Loucy (cell line): Measurements from ENCODE around the gene LEKR1.

Source experiments
- H2AFZ ChIP-seq: fragments of 200-600 bp; sonication (generic); 2 replicates; pipeline ENCODE4 v1.6.0; 2016; ENCODE audit warnings: antibody characterized with exemption, mild to moderate bottlenecking, low read length, moderate library complexity
- H3F3A ChIP-seq: fragments of 200-600 bp; 2 replicates; pipeline ENCODE4 v1.6.0; 2016; ENCODE audit warnings: antibody characterized with exemption, low read depth, mild to moderate bottlenecking
- H3K27me3 ChIP-seq: fragments of 200-600 bp; sonication (generic); 2 replicates; pipeline ENCODE4 v1.6.1; 2014; ENCODE audit warnings: low read length, mild to moderate bottlenecking; ENCODE audit not compliant: insufficient read depth, poor library complexity, severe bottlenecking
- H3K36me3 ChIP-seq: fragments of 200-600 bp; sonication (generic); 2 replicates; pipeline ENCODE4 v1.6.1; 2016; ENCODE audit warnings: low read length; ENCODE audit not compliant: insufficient read depth
- H3K4me1 ChIP-seq: fragments of 200-600 bp; sonication (generic); 2 replicates; pipeline ENCODE4 v1.5.1; 2014; ENCODE audit warnings: low read length, mild to moderate bottlenecking; ENCODE audit not compliant: insufficient read depth, poor library complexity, severe bottlenecking
- H3K4me2 ChIP-seq: fragments of 200-600 bp; sonication (generic); 2 replicates; pipeline ENCODE4 v1.6.0; 2014; ENCODE audit warnings: antibody characterized with exemption, low read length, low read depth, mild to moderate bottlenecking; ENCODE audit not compliant: poor library complexity, severe bottlenecking
- H3K4me3 ChIP-seq: fragments of 200-600 bp; sonication (generic); 2 replicates; pipeline ENCODE4 v1.5.1; 2014; ENCODE audit warnings: low read length, mild to moderate bottlenecking, mixed read lengths; ENCODE audit not compliant: poor library complexity, severe bottlenecking
- H3K79me2 ChIP-seq: fragments of 200-600 bp; sonication (generic); 2 replicates; pipeline ENCODE4 v1.6.1; 2014; ENCODE audit warnings: low read length; ENCODE audit not compliant: insufficient read depth
- H3K9ac ChIP-seq: fragments of 200-600 bp; sonication (generic); 2 replicates; pipeline ENCODE4 v1.6.0; 2014; ENCODE audit warnings: mild to moderate bottlenecking, low read depth, low read length, moderate library complexity; ENCODE audit not compliant: poor library complexity, severe bottlenecking
- H3K9me2 ChIP-seq: fragments of 200-600 bp; sonication (generic); replicated peaks from 2 replicates; pipeline ENCODE4 v1.6.1; 2016; ENCODE audit warnings: low read depth, low read length, mixed read lengths
- H3K9me3 ChIP-seq: fragments of 200-600 bp; sonication (generic); 2 replicates; pipeline ENCODE4 v1.6.1; 2014; ENCODE audit warnings: mild to moderate bottlenecking, antibody characterized with exemption, low read length, low read depth; ENCODE audit not compliant: insufficient read depth
- H4K20me1 ChIP-seq: fragments of 200-600 bp; sonication (generic); 2 replicates; pipeline ENCODE4 v1.6.0; 2014; ENCODE audit warnings: antibody characterized with exemption, low read length, mild to moderate bottlenecking; ENCODE audit not compliant: insufficient read depth, poor library complexity, severe bottlenecking
- CTCF ChIP-seq: fragments of 200-600 bp; sonication (generic); conservative IDR thresholded peaks from 2 replicates; pipeline ENCODE4 v1.5.1; 2014; ENCODE audit warnings: mild to moderate bottlenecking, antibody characterized with exemption, low read length
- EZH2phosphoT487 ChIP-seq: fragments of 200-600 bp; IDR thresholded peaks from 2 replicates; pipeline ENCODE4 v1.6.1; 2018; ENCODE audit warnings: antibody characterized with exemption, mild to moderate bottlenecking, moderate library complexity, borderline replicate concordance

Gene LEKR1

GRCh38 chr3:157093096-157093495, 266.9 kb downstream of the LEKR1 start:
- no peaks in the 10 kb centered on the region for H3K79me2 ChIP-seq
- no peaks in the 10 kb centered on the region for H4K20me1 ChIP-seq
- H3K4me2 ChIP-seq: no peak overlapping the region
- H3F3A ChIP-seq: 0 out of 2 replicates have a peak, but pooled peaks cover 6% of the 10 kb centered on the region
- no peak overlapping the region for H3K9ac ChIP-seq
- TF ChIP-seq CTCF: no peak
- TF ChIP-seq EZH2phosphoT487: no peak
- H2AFZ ChIP-seq: no peak overlapping the region
- H3K4me3 ChIP-seq: no peak overlapping the region
- H3K9me3 ChIP-seq: no peaks in the 10 kb centered on the region
- no peaks in the 10 kb centered on the region for H3K36me3 ChIP-seq
- no peaks in the 10 kb centered on the region for H3K9me2 ChIP-seq
- H3K4me1 ChIP-seq: peaks cover 18% of the 10 kb centered on the region
- no peaks in the 10 kb centered on the region for H3K27me3 ChIP-seq

- no peaks in the 10 kb centered on the region for H4K20me1 ChIP-seq
- H3K4me1 ChIP-seq: peaks cover 13% of the 10 kb centered on the region
- no peak overlapping the region for H3K4me2 ChIP-seq
- TF ChIP-seq EZH2phosphoT487: no peak
- TF ChIP-seq CTCF: no peak
- H3F3A ChIP-seq: no peaks in the 10 kb centered on the region
- no peak overlapping the region for H3K9ac ChIP-seq
- no peak overlapping the region for H2AFZ ChIP-seq
- no peaks in the 10 kb centered on the region for H3K36me3 ChIP-seq
- no peaks in the 10 kb centered on the region for H3K27me3 ChIP-seq
- no peaks in the 10 kb centered on the region for H3K9me3 ChIP-seq
- H3K79me2 ChIP-seq: no peaks in the 10 kb centered on the region
- no peaks in the 10 kb centered on the region for H3K9me2 ChIP-seq
- H3K4me3 ChIP-seq: no peak overlapping the region
Observed at GRCh38 chr3:157094301-157094700, 268.1 kb downstream of the LEKR1 start.

GRCh38 chr3:157094751-157095480, 268.8 kb downstream of the LEKR1 start:
- no peaks in the 10 kb centered on the region for H3K27me3 ChIP-seq
- no peak overlapping the region for H2AFZ ChIP-seq
- TF ChIP-seq EZH2phosphoT487: no peak
- no peak for TF ChIP-seq CTCF
- peaks cover 6% of the 10 kb centered on the region for H3K4me1 ChIP-seq
- no peaks in the 10 kb centered on the region for H4K20me1 ChIP-seq
- no peaks in the 10 kb centered on the region for H3K79me2 ChIP-seq
- no peak overlapping the region for H3K4me2 ChIP-seq
- no peaks in the 10 kb centered on the region for H3K36me3 ChIP-seq
- no peaks in the 10 kb centered on the region for H3K9me2 ChIP-seq
- H3K9ac ChIP-seq: no peak overlapping the region
- H3K4me3 ChIP-seq: no peak overlapping the region
- no peaks in the 10 kb centered on the region for H3K9me3 ChIP-seq
- H3F3A ChIP-seq: no peaks in the 10 kb centered on the region
